IMR-90 (cell line): ENCODE data around the gene FAHD1. TPM values are rescaled to one million over a fixed set of nuclear protein-coding genes. Genes with fewer than 3 reads are reported as not detected.

ENCODE experiments used
- ATAC-seq: fragments of 200-7000 bp; cut with Tn5 transposase; 2 replicates; pipeline ENCODE4 v1.9.1; 2020; ENCODE audit warnings: low read depth, mild to moderate bottlenecking, moderate library complexity
- BruUV-seq: library from RNA; stranded (reverse); fragments of 400-500 nt; replicated peaks from 2 replicates; lab custom pipeline; 2021; lab: Mats Ljungman, UMichigan
- CTCF ChIA-PET: fragments of 300-600 bp; formaldehyde crosslinking; extraction: SDS; loops from one replicate; lab custom pipeline; 2021; ENCODE audit warnings: antibody characterized with exemption; lab: Yijun Ruan, JAX
- POLR2A ChIA-PET: fragments of 300-600 bp; sonication (Branson Sonifier 250); formaldehyde crosslinking; loops from one replicate; lab custom pipeline; 2022; ENCODE audit warnings: antibody characterized with exemption; ENCODE audit not compliant: unreplicated experiment; lab: Charles Lee
- DNase-seq: peaks from one replicate; pipeline ENCODE4 v3.0.0; 2013
- H2AFZ ChIP-seq: replicated peaks from 2 replicates; pipeline ENCODE3; 2013; ENCODE audit warnings: low read length, mild to moderate bottlenecking; ENCODE audit not compliant: poor library complexity
- H2AK5ac ChIP-seq: 2 replicates; pipeline ENCODE4 v1.6.1; 2013; ENCODE audit warnings: low read depth, low read length, inconsistent platforms
- H2AK9ac ChIP-seq: replicated peaks from 2 replicates; pipeline ENCODE3; 2013; ENCODE audit warnings: mild to moderate bottlenecking, low read depth, low read length, moderate library complexity; ENCODE audit not compliant: poor library complexity
- H2BK120ac ChIP-seq: 2 replicates; pipeline ENCODE4 v1.6.1; 2013; ENCODE audit warnings: low read depth, low read length, inconsistent platforms
- H2BK15ac ChIP-seq: 3 replicates; pipeline ENCODE4 v1.6.1; 2013; ENCODE audit warnings: low read depth, low read length, inconsistent platforms
- H2BK20ac ChIP-seq: 2 replicates; pipeline ENCODE4 v1.6.1; 2013; ENCODE audit warnings: low read depth, mild to moderate bottlenecking, inconsistent platforms, low read length, moderate library complexity
- H2BK5ac ChIP-seq: 2 replicates; pipeline ENCODE4 v1.6.1; 2013; ENCODE audit warnings: mild to moderate bottlenecking, low read depth, low read length, inconsistent platforms; ENCODE audit not compliant: poor library complexity, severe bottlenecking
- H3K14ac ChIP-seq: replicated peaks from 2 replicates; pipeline ENCODE4 v1.6.1; 2013; ENCODE audit warnings: low read depth, low read length, inconsistent platforms
- H3K18ac ChIP-seq: 2 replicates; pipeline ENCODE4 v1.6.1; 2013; ENCODE audit warnings: low read depth, low read length, control low read depth
- H3K23ac ChIP-seq: 2 replicates; pipeline ENCODE4 v1.6.1; 2013; ENCODE audit warnings: low read depth, low read length, inconsistent platforms
- H3K27ac ChIP-seq: 2 replicates; pipeline ENCODE4 v1.5.1; 2013; ENCODE audit warnings: mild to moderate bottlenecking, control low read depth, low read length; ENCODE audit not compliant: insufficient read depth
- H3K27me3 ChIP-seq: 2 replicates; pipeline ENCODE4 v1.6.1; 2013; ENCODE audit warnings: low read length; ENCODE audit not compliant: control insufficient read depth, insufficient read depth
- H3K36me3 ChIP-seq: 2 replicates; pipeline ENCODE4 v1.6.1; 2013; ENCODE audit warnings: low read length, mixed read lengths; ENCODE audit not compliant: control insufficient read depth, insufficient read depth
- H3K4ac ChIP-seq: 2 replicates; pipeline ENCODE4 v1.6.1; 2013; ENCODE audit warnings: low read depth, low read length, inconsistent platforms
- H3K4me1 ChIP-seq: 2 replicates; pipeline ENCODE4 v1.6.1; 2013; ENCODE audit warnings: low read length, mixed read lengths; ENCODE audit not compliant: control insufficient read depth, insufficient read depth
- H3K4me2 ChIP-seq: 2 replicates; pipeline ENCODE4 v1.6.1; 2013; ENCODE audit warnings: low read depth, mild to moderate bottlenecking, control low read depth, low read length, moderate library complexity
- H3K4me3 ChIP-seq: 2 replicates; pipeline ENCODE4 v1.5.1; 2013; ENCODE audit warnings: low read depth, mild to moderate bottlenecking, control low read depth, low read length, moderate library complexity; ENCODE audit not compliant: insufficient read depth
- H3K56ac ChIP-seq: 2 replicates; pipeline ENCODE4 v1.6.1; 2013; ENCODE audit warnings: low read length, inconsistent platforms; ENCODE audit not compliant: insufficient read depth; ENCODE audit errors: extremely low read depth
- H3K79me1 ChIP-seq, 2 experiments: 2 replicates each; pipeline ENCODE4 v1.6.1; 2013; ENCODE audit warnings: low read length in 2 of 2, inconsistent platforms in 1 of 2, low read depth in 1 of 2
- H3K9ac ChIP-seq: 2 replicates; pipeline ENCODE4 v1.6.1; 2013; ENCODE audit warnings: low read depth, low read length, control low read depth
- H3K9me1 ChIP-seq: 2 replicates; pipeline ENCODE4 v1.6.1; 2013; ENCODE audit warnings: low read length, inconsistent platforms; ENCODE audit not compliant: insufficient read depth
- H3K9me3 ChIP-seq: 2 replicates; pipeline ENCODE4 v1.6.1; 2013; ENCODE audit warnings: low read length; ENCODE audit not compliant: control insufficient read depth, insufficient read depth
- H4K20me1 ChIP-seq: 2 replicates; pipeline ENCODE4 v1.6.1; 2013; ENCODE audit warnings: low read length, inconsistent platforms; ENCODE audit not compliant: insufficient read depth
- H4K5ac ChIP-seq: 2 replicates; pipeline ENCODE4 v1.6.1; 2013; ENCODE audit warnings: mild to moderate bottlenecking, low read depth, low read length, control low read depth
- H4K8ac ChIP-seq, 2 experiments: 2 replicates each; pipeline ENCODE4 v1.6.1; 2013; ENCODE audit warnings: low read depth in 2 of 2, low read length in 2 of 2, control low read depth in 1 of 2, inconsistent platforms in 1 of 2
- H4K91ac ChIP-seq: 2 replicates; pipeline ENCODE4 v1.6.1; 2013; ENCODE audit warnings: low read depth, low read length, inconsistent platforms; ENCODE audit not compliant: insufficient read depth
- BHLHE40 ChIP-seq: fragments of 150-350 bp; IDR thresholded peaks from 2 replicates; pipeline ENCODE4 v1.6.1; 2016; ENCODE audit warnings: mild to moderate bottlenecking, low read depth, low read length
- CHD1 ChIP-seq: IDR thresholded peaks from 2 replicates; pipeline ENCODE4 v1.6.1; 2012; ENCODE audit warnings: low read depth, low read length, improper control_type of control experiment
- MAZ ChIP-seq: IDR thresholded peaks from 2 replicates; pipeline ENCODE4 v1.6.1; 2012; ENCODE audit warnings: low read depth, mild to moderate bottlenecking, low read length, improper control_type of control experiment, moderate library complexity, borderline replicate concordance
- POLR2A ChIP-seq: IDR thresholded peaks from 2 replicates; pipeline ENCODE4 v1.6.1; 2012; ENCODE audit warnings: mild to moderate bottlenecking, low read depth, low read length
- RAD21 ChIP-seq: IDR thresholded peaks from 2 replicates; pipeline ENCODE4 v1.6.1; 2012; ENCODE audit warnings: low read length, improper control_type of control experiment
- WGBS, 2 experiments: methylation state at CpG; one replicate each; pipeline versions ENCODE4 v1.1.5 to v1.1.7; 2013; ENCODE audit warnings: missing lambda C conversion rate in 2 of 2; ENCODE audit not compliant: insufficient read length in 1 of 2; ENCODE audit errors: extremely low coverage in 2 of 2; 5-methylcytosine and 5-hydroxymethylcytosine counted together
- dilution Hi-C: fragments of 300-500 bp; cut with HindIII; formaldehyde crosslinking; loops from one replicate; pipeline ENCODE4 v1.14.3; 2018; ENCODE audit warnings: low sequenced_read_pairs; ENCODE audit not compliant: unreplicated experiment
- in situ Hi-C: fragments of 300-500 bp; cut with MboI; formaldehyde crosslinking; loops from 3 replicates; pipeline ENCODE4 v1.14.3; 2019; ENCODE audit warnings: low sequenced_read_pairs, inconsistent platforms, mixed read lengths
- intact Hi-C: fragments of 100-400 bp; cut with micrococcal nuclease; formaldehyde crosslinking; loops from 2 replicates; pipeline ENCODE4 v1.10.0; 2022
- polyA plus RNA-seq, 3 experiments: library from polyadenylated mRNA; depleted of rRNA; stranded (reverse); fragments of >200 nt; gene quantifications; 2 replicates each; pipeline ENCODE4 v1.2.3, GENCODE V29; 2012; ENCODE audit warnings: low replicate concordance in 1 of 3
- total RNA-seq: library from RNA; depleted of rRNA; stranded (reverse); fragments of >200 nt; gene quantifications from 2 replicates; pipeline ENCODE4 v1.2.3, GENCODE V29; 2012

FAHD1 gene
- total and polyA plus RNA-seq, 2 of the 4 experiments (the other 2 are of a cell fraction), result 65.3 to 85.9 TPM

DNA sequence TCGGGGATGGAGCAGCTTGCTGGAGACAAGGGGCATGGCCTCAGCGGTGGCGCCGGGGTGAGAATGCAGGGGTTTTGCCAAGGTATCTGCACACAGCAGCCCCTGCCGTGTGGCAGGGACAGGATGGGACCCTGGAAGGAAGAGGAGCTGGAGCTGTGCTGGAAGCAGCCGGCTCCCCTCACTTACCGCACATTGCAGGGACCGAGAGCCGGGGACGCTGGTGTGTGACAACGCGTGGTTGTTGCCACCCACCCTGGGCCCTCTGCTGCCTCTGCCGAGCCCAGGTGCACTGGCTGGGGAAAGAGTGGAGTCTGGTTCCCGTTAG is 41.2 kb upstream of the FAHD1 start:
- H4K5ac ChIP-seq, result no peak overlapping the region
- no peak overlapping the region for H3K18ac ChIP-seq
- no peak overlapping the region for H2AFZ ChIP-seq
- peaks cover 38% of the 10 kb centered on the region for H4K20me1 ChIP-seq
- no peak overlapping the region for H2BK20ac ChIP-seq
- H3K23ac ChIP-seq, result no peak overlapping the region
- no peak overlapping the region for H2BK5ac ChIP-seq
- ATAC-seq, result no peak
- WGBS, 2 experiments, result 98% methylated on average over 5 of the region's 14 CpGs; no CpG with 5 or more reads in 1 of the 2 experiments
- intact Hi-C loops, result no loop called here
- H3K4me3 ChIP-seq, result no peak overlapping the region
- DNase-seq, result no peak
- no peaks in the 10 kb centered on the region for H3K9me3 ChIP-seq
- H3K9me1 ChIP-seq, result peaks cover 7% of the 10 kb centered on the region; the same call in 1 of the 2 replicates
- no peak overlapping the region for H2BK120ac ChIP-seq
- no peak overlapping the region for H3K14ac ChIP-seq
- POLR2A ChIA-PET, result no interaction called here
- CTCF ChIA-PET, result no interaction called here
- no peaks in the 10 kb centered on the region for H3K27me3 ChIP-seq
- TF ChIP-seq CHD1 (no peak), RAD21 (no peak), BHLHE40 (no peak), POLR2A (no peak), MAZ (no peak)
- no peak overlapping the region for H4K8ac ChIP-seq
- no peak overlapping the region for H3K56ac ChIP-seq
- H3K36me3 ChIP-seq, result peaks cover 32% of the 10 kb centered on the region
- H2AK9ac ChIP-seq, result no peak overlapping the region
- H4K91ac ChIP-seq, result no peak overlapping the region
- in situ Hi-C loops, result no loop called here
- no peak overlapping the region for H3K9ac ChIP-seq
- H3K79me1 ChIP-seq, result peaks cover 12 to 51% of the 10 kb centered on the region in 2 experiments
- dilution Hi-C loops, result no loop called here
- no peak overlapping the region for H3K4ac ChIP-seq
- no peak overlapping the region for H2BK15ac ChIP-seq
- H3K27ac ChIP-seq, result no peak overlapping the region
- no peak overlapping the region for H2AK5ac ChIP-seq
- no TSS peak for BruUV-seq
- peaks cover 3% of the 10 kb centered on the region; the same call in 1 of the 2 replicates for H3K4me1 ChIP-seq
- H3K4me2 ChIP-seq, result no peak overlapping the region
